SU-DHL-6 (cell line): ENCODE measurements around the gene PITPNC1.
A peak's percentile ranks its signal among the peaks of the same experiment; 100 is the strongest.

ENCODE experiments used
- H2AFZ ChIP-seq: fragments of 200-600 bp; sonication (generic); 2 replicates; pipeline ENCODE4 v1.6.1; 2014; ENCODE audit warnings: low read depth, mild to moderate bottlenecking, moderate library complexity, mixed read lengths, antibody characterized with exemption, low read length; ENCODE audit not compliant: severe bottlenecking
- H3F3A ChIP-seq: fragments of 200-600 bp; shearing (Covaris generic); 2 replicates; pipeline ENCODE4 v1.6.0; 2016; ENCODE audit warnings: antibody characterized with exemption, mild to moderate bottlenecking; ENCODE audit not compliant: insufficient read depth
- H3K27ac ChIP-seq: fragments of 200-600 bp; sonication (generic); 2 replicates; pipeline ENCODE4 v1.5.1; 2016; ENCODE audit warnings: low read depth, mild to moderate bottlenecking, low read length, moderate library complexity, mixed read lengths
- H3K27me3 ChIP-seq: fragments of 200-600 bp; sonication (generic), shearing (Covaris generic); 2 replicates; pipeline ENCODE4 v1.6.0; 2014; ENCODE audit warnings: mild to moderate bottlenecking, low read length
- H3K36me3 ChIP-seq: fragments of 200-600 bp; sonication (generic); 2 replicates; pipeline ENCODE4 v1.6.1; 2014; ENCODE audit warnings: mild to moderate bottlenecking, low read length, mixed read lengths
- H3K4me2 ChIP-seq: fragments of 300-600, 200-600 bp; shearing (Covaris generic), sonication (generic); 2 replicates; pipeline ENCODE4 v1.6.0; 2014; ENCODE audit warnings: low read length, low read depth, mild to moderate bottlenecking; ENCODE audit not compliant: poor library complexity, severe bottlenecking
- H3K4me3 ChIP-seq: fragments of 200-600 bp; sonication (generic); 2 replicates; pipeline ENCODE4 v1.5.1; 2014; ENCODE audit warnings: antibody characterized with exemption, low read length, mild to moderate bottlenecking, mixed read lengths; ENCODE audit not compliant: insufficient read depth, poor library complexity, severe bottlenecking
- H3K79me2 ChIP-seq: fragments of 200-600 bp; sonication (generic); 2 replicates; pipeline ENCODE4 v1.6.1; 2014; ENCODE audit warnings: mild to moderate bottlenecking, low read length, moderate library complexity; ENCODE audit not compliant: insufficient read depth
- H3K9ac ChIP-seq: fragments of 200-600 bp; sonication (generic); 2 replicates; pipeline ENCODE4 v1.7.0; 2014; ENCODE audit warnings: mild to moderate bottlenecking, low read length
- H3K9me2 ChIP-seq: fragments of 200-600 bp; sonication (generic); replicated peaks from 2 replicates; pipeline ENCODE4 v1.6.1; 2014; ENCODE audit warnings: low read length; ENCODE audit not compliant: insufficient read depth
- H3K9me3 ChIP-seq: fragments of 200-600 bp; sonication (generic); 2 replicates; pipeline ENCODE4 v1.6.1; 2014; ENCODE audit warnings: low read length, mixed read lengths; ENCODE audit not compliant: insufficient read depth
- H4K20me1 ChIP-seq: fragments of 200-600 bp; sonication (generic); 2 replicates; pipeline ENCODE4 v1.6.1; 2014; ENCODE audit warnings: low read depth, mild to moderate bottlenecking, antibody characterized with exemption, low read length, moderate library complexity, mixed read lengths
- CTCF ChIP-seq: fragments of 200-600 bp; sonication (generic); IDR thresholded peaks from one replicate; pipeline ENCODE4 v1.5.1; 2017; ENCODE audit warnings: antibody characterized with exemption, mild to moderate bottlenecking, low read length, moderate library complexity; ENCODE audit not compliant: insufficient read depth, poor library complexity, severe bottlenecking
- EZH2phosphoT487 ChIP-seq: fragments of 200-600 bp; sonication (generic), shearing (Covaris generic); conservative IDR thresholded peaks from 2 replicates; pipeline ENCODE4 v1.6.1; 2018; ENCODE audit warnings: mild to moderate bottlenecking, antibody characterized with exemption, low read length, moderate library complexity, mixed read lengths

Gene PITPNC1

GRCh38 chr17:67378454-67379250 is 1.6 kb downstream of the PITPNC1 start:
- TF ChIP-seq EZH2phosphoT487 (no peak), CTCF (peak; percentile 13)
- no peaks in the 10 kb centered on the region for H3K79me2 ChIP-seq

GRCh38 chr17:67379251-67379630 is 2.2 kb downstream of the PITPNC1 start:
- Histone ChIP-seq H3K79me2 (no peaks in the 10 kb centered on the region), H3K36me3 (no peaks in the 10 kb centered on the region), H3K4me3 (no peak overlapping the region), H4K20me1 (no peaks in the 10 kb centered on the region), H3K27ac (no peak overlapping the region), H3K27me3 (no peaks in the 10 kb centered on the region), H2AFZ (peak overlapping the region; percentile 45), H3K9me2 (no peaks in the 10 kb centered on the region), H3K4me2 (peak overlapping the region; percentile 67), H3K9me3 (no peaks in the 10 kb centered on the region), H3F3A (peaks cover 5% of the 10 kb centered on the region; the same call in 1 of the 2 replicates), H3K9ac (peak overlapping the region; percentile 64; the same call in 1 of the 2 replicates)
- TF ChIP-seq CTCF (no peak), EZH2phosphoT487 (no peak)

More at GRCh38 chr17:67378454-67379250, 1.6 kb downstream of the PITPNC1 start:
- Histone ChIP-seq H3K9me3 (no peaks in the 10 kb centered on the region), H3K27ac (peak overlapping the region; percentile 72), H3K36me3 (no peaks in the 10 kb centered on the region), H3K4me2 (peak overlapping the region; percentile 67), H2AFZ (peak overlapping the region; percentile 91), H4K20me1 (no peaks in the 10 kb centered on the region), H3F3A (peaks cover 5% of the 10 kb centered on the region; the same call in 1 of the 2 replicates), H3K4me3 (peak overlapping the region; percentile 75), H3K27me3 (no peaks in the 10 kb centered on the region), H3K9ac (peak overlapping the region; percentile 64), H3K9me2 (no peaks in the 10 kb centered on the region)

- Histone ChIP-seq H3K4me3 (no peak overlapping the region), H3K4me2 (no peak overlapping the region), H3K36me3 (no peaks in the 10 kb centered on the region), H3K9me2 (no peaks in the 10 kb centered on the region), H2AFZ (no peak overlapping the region), H3K9ac (no peak overlapping the region), H3K27me3 (no peaks in the 10 kb centered on the region), H3K27ac (no peak overlapping the region), H4K20me1 (no peaks in the 10 kb centered on the region), H3F3A (no peaks in the 10 kb centered on the region), H3K79me2 (no peaks in the 10 kb centered on the region), H3K9me3 (no peaks in the 10 kb centered on the region)
- TF ChIP-seq CTCF (no peak), EZH2phosphoT487 (no peak)
Observed at GRCh38 chr17:67381929-67382257, 4.8 kb downstream of the PITPNC1 start.
